ENCODE data around the gene SCAF11.

The SCAF11 gene

DNA sequence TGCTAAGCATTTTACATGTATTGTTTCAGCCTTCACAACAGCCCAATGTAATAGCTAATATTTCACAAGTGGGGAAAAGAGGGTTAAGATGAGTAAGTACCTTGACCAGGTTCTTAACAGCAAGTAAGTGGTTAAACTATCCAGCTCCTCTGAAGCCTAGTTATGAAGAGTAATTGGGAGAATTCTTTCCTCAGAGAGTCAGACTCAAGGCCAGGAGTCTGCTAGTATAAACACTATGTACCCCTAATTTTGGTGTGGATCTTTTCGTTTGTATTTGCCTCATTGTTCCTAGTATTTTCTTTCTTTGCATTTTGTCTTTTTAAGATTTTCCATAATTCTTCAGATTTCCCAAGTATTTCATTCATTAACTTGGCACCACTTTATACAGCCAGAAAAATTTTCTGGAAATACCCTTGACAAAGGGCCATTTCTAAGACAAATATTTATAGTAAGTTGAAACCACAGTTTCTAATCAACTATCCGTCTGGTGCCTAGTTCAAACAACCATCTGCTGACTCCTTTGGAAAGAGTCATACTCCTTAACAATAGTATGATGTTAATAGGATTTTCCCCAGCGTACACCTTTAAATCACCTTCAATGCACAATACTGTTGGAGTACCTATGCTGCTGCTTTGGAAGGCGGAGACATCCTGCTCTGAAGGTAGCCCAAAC lies 81.2 kb downstream of the SCAF11 start:
- no peak for DNase-seq

DNA sequence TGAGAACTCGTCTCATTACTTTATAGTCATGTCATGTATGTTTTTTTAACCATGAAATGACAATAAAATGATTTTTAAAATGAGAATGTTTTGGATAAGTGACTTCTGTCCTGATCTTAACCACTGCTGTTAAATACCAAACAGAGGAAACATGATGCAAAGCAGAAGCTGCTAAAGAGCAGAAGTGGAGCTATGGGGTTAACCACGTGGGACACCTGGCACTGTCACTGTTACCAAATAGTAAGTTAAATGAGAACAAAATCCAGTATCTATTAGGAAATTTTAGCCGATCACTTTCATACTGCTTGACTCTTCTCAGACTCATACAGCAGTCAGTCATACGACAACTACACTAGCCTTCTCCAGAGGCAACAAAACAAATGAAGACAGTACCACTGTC lies 82.4 kb downstream of the SCAF11 start:
- DNase-seq: no peak

DNA sequence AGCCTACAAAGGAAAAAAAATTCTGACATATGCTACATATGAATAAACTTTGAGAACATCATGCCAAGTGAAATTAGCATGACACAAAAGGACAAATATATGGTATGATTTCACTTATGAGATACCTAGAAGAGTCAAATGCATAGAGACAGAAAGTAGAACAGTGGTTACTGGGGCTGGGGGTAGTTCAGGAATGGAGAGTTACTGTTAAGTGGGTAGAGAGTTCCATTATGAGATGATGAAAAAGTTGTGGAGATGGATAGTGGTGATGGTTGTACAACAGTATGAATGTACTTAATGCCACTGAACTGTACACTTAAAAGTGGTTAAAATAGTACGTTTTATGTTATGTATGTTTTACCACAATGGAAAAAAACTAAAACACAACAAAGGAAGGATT lies 92.3 kb downstream of the SCAF11 start:
- DNase-seq: no peak

DNA sequence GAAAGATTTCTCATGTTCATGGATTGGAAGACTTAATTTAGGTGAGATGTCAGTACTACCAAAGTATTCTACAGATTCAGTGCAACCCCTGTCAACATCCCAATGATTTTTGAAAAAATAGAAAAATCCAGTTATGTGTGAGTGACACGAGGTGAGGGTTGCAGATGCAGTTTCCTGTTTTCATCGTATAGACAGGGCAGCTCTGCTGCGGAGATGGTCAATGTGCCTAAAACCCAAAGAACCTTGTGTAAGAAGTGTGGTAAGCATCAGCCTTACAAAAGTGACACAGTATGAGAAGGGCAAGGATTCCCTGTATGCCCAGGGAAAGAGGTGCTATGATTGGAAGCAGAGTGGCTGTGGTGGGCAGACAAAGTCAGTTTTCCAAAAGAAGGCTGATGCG lies 94.4 kb downstream of the SCAF11 start:
- DNase-seq: no peak

DNA sequence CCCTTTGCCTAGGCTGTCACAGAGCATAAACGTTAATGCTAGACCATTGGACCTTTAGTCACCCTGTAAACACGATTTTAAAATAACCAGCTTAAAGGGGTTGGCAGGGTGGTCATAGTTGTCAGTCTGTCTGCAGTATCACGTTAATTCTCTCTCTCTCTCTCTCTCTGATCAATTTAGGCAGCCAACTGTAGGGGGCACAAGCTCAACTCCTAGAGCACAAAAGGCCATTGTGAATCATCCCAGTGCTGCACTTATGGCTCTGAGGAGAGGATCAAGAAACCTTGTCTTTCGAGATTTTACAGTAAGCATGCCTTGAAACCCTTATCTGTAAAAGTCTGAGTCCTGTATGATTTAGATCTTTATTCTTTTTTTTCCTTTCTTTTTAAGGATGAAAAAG lies 97.1 kb downstream of the SCAF11 start:
- no peak for DNase-seq

DNA sequence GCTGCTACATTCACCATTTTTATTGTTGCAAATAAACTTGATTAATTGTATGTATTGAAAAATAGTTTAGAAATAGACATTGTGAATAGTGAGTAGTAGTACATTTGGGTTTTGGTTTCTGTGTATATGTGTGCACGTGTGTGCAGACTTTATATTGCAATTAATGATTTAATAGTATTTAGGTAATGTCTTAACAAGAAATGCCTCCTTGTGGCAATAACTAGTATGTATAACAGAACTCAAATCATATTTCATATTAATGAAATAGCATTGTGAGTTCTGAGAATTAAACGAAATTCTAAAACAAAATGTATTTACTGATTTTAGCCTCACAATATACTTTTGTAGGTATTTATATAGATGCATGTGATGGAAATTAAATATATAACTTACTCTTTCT lies 100.1 kb downstream of the SCAF11 start:
- DNase-seq: no peak

DNA sequence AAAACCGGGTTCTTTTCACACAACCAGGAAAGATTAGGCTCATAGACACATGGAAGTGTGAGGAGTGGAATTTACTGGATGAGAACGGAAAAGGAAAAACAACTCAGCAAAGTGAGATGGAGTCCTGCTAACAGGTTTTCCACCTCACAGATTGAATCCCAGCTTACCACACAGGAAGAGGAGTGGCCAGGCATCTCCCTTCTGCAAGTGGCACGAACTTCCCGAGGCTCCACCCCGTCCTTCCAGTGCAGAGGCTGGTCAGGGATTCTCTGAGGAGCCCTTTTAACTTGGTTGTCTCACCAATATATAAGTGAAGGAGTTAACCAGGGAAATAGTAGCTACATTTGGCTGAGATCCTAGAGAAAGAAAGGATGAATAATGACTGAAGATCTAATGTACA lies 102.8 kb downstream of the SCAF11 start:
- no peak for DNase-seq

DNA sequence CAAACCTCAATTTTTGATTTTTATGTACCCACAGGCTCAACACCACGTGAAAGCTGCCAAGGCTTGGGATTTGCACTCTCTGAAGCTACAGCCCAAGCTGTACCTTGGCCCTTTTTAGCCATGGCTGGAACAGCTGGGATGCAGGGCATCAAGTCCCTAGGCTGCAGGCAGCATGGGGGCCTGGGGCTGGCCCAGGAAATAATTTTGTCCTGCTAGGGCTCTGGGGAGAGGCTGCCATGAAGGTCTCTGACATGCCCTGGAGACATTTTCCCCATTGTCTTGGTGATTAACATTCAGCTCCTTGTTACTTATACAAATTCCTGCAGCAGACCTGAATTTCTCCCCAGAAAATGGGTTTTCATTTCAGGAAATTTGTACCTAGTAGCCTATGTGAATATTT lies 103.7 kb downstream of the SCAF11 start:
- DNase-seq: no peak

DNA sequence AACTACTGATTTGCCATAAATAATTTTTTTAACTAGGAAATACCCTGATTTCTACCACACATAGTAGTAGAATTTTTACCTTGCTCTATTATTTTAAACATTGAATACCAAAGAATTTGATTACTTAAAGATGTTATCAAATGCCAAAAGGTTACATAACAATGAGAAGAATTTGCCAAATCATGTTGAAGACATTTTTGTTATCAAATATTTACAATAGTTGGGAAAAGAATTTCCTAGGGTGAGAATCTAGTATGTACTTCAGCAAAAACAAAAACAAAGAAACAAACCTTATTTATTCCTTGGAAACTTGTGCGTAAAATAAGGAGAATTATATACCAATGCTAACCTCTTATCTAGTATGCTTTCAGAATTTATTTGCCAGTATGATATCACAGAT lies 107.2 kb downstream of the SCAF11 start:
- no peak for DNase-seq

DNA sequence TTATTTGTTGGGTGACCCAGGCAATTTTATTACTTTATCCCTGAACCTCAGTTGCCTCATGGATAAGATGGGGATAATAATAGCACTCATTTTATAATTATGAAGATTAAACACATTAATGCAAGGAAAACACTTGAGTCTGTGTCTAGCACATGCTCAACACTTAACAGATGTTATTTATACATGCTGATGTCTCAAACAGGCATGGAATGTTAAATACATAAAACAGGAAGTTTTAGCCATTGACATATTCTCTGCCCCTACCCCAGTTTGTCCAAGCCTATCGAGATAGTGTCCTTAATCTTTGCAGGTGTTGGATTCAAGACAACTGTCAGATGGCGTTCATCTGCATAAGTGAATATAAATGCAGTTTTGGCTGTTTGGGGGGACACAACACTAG lies 109.8 kb downstream of the SCAF11 start:
- no peak for DNase-seq

DNA sequence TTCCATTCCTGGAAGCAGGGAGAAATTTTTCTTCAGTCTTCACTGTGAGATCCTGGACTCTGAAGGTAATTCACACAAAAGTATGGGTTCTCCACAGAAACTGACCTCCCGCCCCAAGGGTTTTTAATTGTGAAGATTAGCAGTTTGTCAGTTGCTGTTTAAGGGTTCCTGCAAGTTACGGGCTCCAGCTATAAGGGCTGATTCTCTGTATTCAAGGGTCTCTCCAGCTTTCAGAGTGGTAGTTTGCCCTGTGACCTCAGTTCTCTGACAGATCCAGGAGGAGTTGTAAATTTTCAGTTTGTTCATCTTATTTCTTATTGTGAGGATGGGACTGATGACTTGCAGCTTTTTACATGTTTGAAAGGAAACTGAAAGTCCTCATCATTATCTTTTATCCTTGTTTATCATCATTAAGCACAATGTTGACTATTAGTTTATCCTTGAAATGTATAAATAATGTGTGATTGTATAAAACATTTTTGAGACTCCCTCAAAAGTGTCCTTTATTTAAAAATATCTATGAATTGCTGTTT lies 110.9 kb downstream of the SCAF11 start:
- no peak for DNase-seq

DNA sequence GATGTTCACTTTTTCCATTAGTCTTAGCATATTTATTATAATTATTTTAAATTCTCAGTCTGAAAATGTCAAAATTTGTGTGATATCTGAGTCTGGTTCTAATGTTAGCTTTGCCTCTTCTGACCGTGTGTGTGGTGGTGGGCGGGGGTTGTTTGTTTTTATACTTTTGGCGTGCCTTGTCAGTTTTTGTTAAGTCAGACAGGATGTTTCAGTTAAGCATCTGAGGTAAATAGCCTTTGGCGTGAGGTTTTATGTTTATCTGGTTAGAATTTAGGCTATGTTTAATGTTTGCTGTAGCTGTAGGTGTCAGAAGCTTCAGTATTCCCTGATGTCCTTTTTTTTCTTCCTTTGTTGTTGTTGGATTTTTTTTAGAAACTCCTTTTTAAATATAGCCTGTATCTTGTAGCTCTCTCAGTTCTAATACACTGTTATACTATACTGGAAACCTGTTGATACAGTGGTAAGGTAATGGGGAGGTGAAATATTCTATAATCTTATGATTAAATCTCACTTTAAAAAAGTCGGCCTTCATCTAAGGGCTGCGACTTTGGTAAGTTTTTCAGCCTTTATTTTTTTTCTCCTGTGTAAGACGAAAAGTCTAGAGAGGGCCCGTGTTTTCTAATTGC lies 111.6 kb downstream of the SCAF11 start:
- DNase-seq: no peak

DNA sequence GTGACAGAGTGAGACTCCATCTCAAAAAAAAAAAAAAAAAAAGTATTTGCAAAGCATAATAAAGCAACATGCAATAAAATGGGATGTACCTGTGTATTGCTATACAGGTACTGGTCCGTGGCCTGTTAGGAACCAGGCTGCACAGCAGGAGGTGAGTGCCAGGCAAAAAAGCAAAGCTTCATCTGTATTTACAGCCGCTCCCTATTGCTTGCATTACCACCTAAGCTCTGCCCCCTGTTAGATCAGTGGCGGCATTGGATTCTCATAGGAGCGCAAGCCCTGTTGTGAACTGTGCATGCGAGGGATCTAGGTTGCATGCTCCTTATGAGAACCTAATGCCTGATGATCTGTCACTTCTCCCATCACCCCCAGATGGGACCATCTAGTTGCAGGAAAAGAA lies 113.3 kb downstream of the SCAF11 start:
- no peak for DNase-seq

DNA sequence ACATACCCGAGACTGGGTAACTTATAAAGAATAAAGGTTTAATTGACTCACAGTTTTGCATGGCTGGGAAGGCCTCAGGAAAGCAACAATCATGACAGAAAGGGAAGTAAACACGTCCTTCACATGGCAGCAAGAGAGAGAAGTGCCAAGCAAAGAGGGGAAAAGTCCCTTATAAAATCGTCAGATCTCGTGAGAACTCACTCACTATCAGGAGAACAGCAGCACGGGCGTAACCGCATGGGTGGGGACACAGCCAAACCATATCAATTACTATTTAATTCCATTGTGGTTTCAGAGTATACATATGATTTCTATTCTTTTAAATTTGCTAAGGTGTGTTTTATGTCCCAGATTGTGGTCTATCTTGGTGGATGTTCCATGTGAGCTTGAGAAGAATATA lies 117.9 kb downstream of the SCAF11 start:
- no peak for DNase-seq

All from NCI-H2029 (cell line).